K562 (cell line): ENCODE data around the gene ANKS1A. TPM values are rescaled to one million over a fixed set of nuclear protein-coding genes. Genes with fewer than 3 reads are reported as not detected.
A peak's percentile ranks its signal among the peaks of the same experiment; 100 is the strongest.
"Not testable (repeated sequence)": the region's sequence is repeated elsewhere in the genome, so short reads cannot be mapped to it uniquely, and the experiment has no call there.

Source experiments
- ATAC-seq: fragments of 200-7000 bp; cut with Tn5 transposase; 3 replicates; pipeline ENCODE4 v1.9.1; 2020; ENCODE audit warnings: moderate library complexity
- BruUV-seq: library from RNA; stranded (reverse); fragments of 400-500 nt; replicated peaks from 2 replicates; lab custom pipeline; 2021; lab: Mats Ljungman, UMichigan
- CTCF ChIA-PET: fragments of 300-600 bp; formaldehyde crosslinking; extraction: SDS; loops from one replicate; lab custom pipeline; 2021; ENCODE audit warnings: low intra/inter-chr PET ratio; lab: Yijun Ruan, JAX
- POLR2A ChIA-PET: fragments of 300-600, 350-650 bp; sonication (Branson Sonifier 250); formaldehyde crosslinking; extraction: SDS; loops from one replicate; lab custom pipeline; 2021; ENCODE audit warnings: antibody characterized with exemption, inconsistent platforms; lab: Yijun Ruan, JAX
- DNase-seq, 4 experiments: peaks; one replicate each; pipeline versions ENCODE4 v3.0.0 to v3.0.0-alpha.2; 2011 to 2018; ENCODE audit warnings: low spot score in 3 of 4, mixed read lengths in 3 of 4; ENCODE audit errors: extremely low read depth in 1 of 4
- FAIRE-seq: peaks from 2 replicates; lab custom pipeline; 2011; peaks lifted over from hg19 to GRCh38; lab: Jason Lieb, UNC
- H2AFZ ChIP-seq: 2 replicates; pipeline ENCODE4 v1.6.0; 2011; ENCODE audit warnings: low read depth, low read length, control low read depth, inconsistent platforms
- H3K27ac ChIP-seq: fragments of 200-600 bp; 3 replicates; pipeline ENCODE4 v1.8.0; 2011; ENCODE audit warnings: low read depth, mild to moderate bottlenecking, control low read depth, inconsistent platforms, low read length, moderate library complexity, mixed read lengths; ENCODE audit errors: extremely low read depth
- H3K27me3 ChIP-seq, 2 experiments: fragments of 300-600 bp in 1 of 2; 2 replicates in 1 of 2; 3 replicates in 1 of 2; pipeline versions ENCODE4 v1.6.0 to v1.8.0; 2011; ENCODE audit warnings: inconsistent platforms in 2 of 2, low read length in 2 of 2, mild to moderate bottlenecking in 1 of 2, mixed read lengths in 1 of 2, moderate library complexity in 1 of 2; ENCODE audit not compliant: control insufficient read depth in 2 of 2, insufficient read depth in 2 of 2
- H3K36me3 ChIP-seq: fragments of 300-600 bp; 3 replicates; pipeline ENCODE4 v1.8.0; 2011; ENCODE audit warnings: mild to moderate bottlenecking, low read length, inconsistent platforms; ENCODE audit not compliant: control insufficient read depth, insufficient read depth
- H3K4me1 ChIP-seq, 2 experiments: fragments of 200-600 bp in 1 of 2; replicated peaks in 1 of 2; 2 replicates in 1 of 2; 3 replicates in 1 of 2; pipeline versions ENCODE4 v1.5.1 to v1.8.0; 2011; ENCODE audit warnings: inconsistent platforms in 2 of 2, low read length in 2 of 2, mild to moderate bottlenecking in 1 of 2, mixed read lengths in 1 of 2, moderate library complexity in 1 of 2; ENCODE audit not compliant: control insufficient read depth in 2 of 2, insufficient read depth in 2 of 2
- H3K4me2 ChIP-seq: 2 replicates; pipeline ENCODE4 v1.6.1; 2011; ENCODE audit warnings: low read length, control low read depth, inconsistent platforms, mixed read lengths; ENCODE audit not compliant: insufficient read depth
- H3K4me3 ChIP-seq: fragments of 200-600 bp; sonication (generic), shearing (Covaris generic); 2 replicates; pipeline ENCODE4 v1.5.1; 2016; ENCODE audit warnings: control low read depth, inconsistent platforms
- H3K79me2 ChIP-seq: fragments of 200-600 bp; 3 replicates; pipeline ENCODE4 v1.8.0; 2011; ENCODE audit warnings: low read length, inconsistent platforms; ENCODE audit not compliant: control insufficient read depth, insufficient read depth
- H3K9ac ChIP-seq, 2 experiments: 2 replicates each; pipeline versions ENCODE4 v1.6.0 to v1.6.1; 2011; ENCODE audit warnings: low read depth in 2 of 2, low read length in 2 of 2, control low read depth in 1 of 2, inconsistent platforms in 1 of 2, mild to moderate bottlenecking in 1 of 2, mixed read lengths in 1 of 2; ENCODE audit not compliant: insufficient read depth in 1 of 2
- H3K9me1 ChIP-seq: one replicate; pipeline ENCODE4 v1.6.0; 2011; ENCODE audit warnings: inconsistent platforms, mild to moderate bottlenecking, low read length, moderate library complexity; ENCODE audit not compliant: control insufficient read depth, insufficient read depth
- H3K9me3 ChIP-seq: replicated peaks from 2 replicates; pipeline ENCODE4 v1.5.1; 2011; ENCODE audit warnings: low read depth, low read length, inconsistent platforms; ENCODE audit not compliant: control insufficient read depth, insufficient read depth
- H4K20me1 ChIP-seq: replicated peaks from 2 replicates; pipeline ENCODE4 v1.6.1; 2011; ENCODE audit warnings: low read length, inconsistent platforms, mixed read lengths; ENCODE audit not compliant: control insufficient read depth, insufficient read depth
- BCOR ChIP-seq: fragments of 450-650 bp; IDR thresholded peaks from 2 replicates; pipeline ENCODE4 v1.6.1; 2016
- CBX2 ChIP-seq: fragments of 200-600 bp; sonication (generic); IDR thresholded peaks from one replicate; pipeline ENCODE4 v1.6.1; 2012; ENCODE audit warnings: mild to moderate bottlenecking, low read length, inconsistent platforms; ENCODE audit not compliant: insufficient read depth, poor library complexity, severe bottlenecking
- FIP1L1 ChIP-seq: fragments of 200-400 bp; formaldehyde crosslinking; IDR thresholded peaks from 2 replicates; pipeline ENCODE4 v1.6.1; 2018; ENCODE audit warnings: mild to moderate bottlenecking, low read depth, low read length; ENCODE audit not compliant: poor library complexity, severe bottlenecking
- GTF2E2 ChIP-seq: fragments of 200-800 bp; sonication (Bioruptor generic); IDR thresholded peaks from 2 replicates; pipeline ENCODE4 v1.6.1; 2016; ENCODE audit warnings: missing genetic modification characterization, missing compliant biosample characterization
- KDM1A ChIP-seq, 2 experiments: fragments of 450-650 bp; IDR thresholded peaks; 2 replicates each; pipeline ENCODE4 v1.6.1; 2016; ENCODE audit warnings: mild to moderate bottlenecking in 2 of 2
- NFE2L1 ChIP-seq: fragments of 450-650 bp; IDR thresholded peaks from 2 replicates; pipeline ENCODE4 v1.6.1; 2016; ENCODE audit warnings: missing genetic modification characterization, low read depth, mild to moderate bottlenecking, missing compliant biosample characterization, moderate library complexity, borderline replicate concordance
- RBM25 ChIP-seq: fragments of 200-400 bp; formaldehyde crosslinking; IDR thresholded peaks from 2 replicates; pipeline ENCODE4 v1.6.1; 2018; ENCODE audit warnings: low read length, low read depth, moderate library complexity; ENCODE audit not compliant: severe bottlenecking
- RUNX1 ChIP-seq: sonication (generic); IDR thresholded peaks from 2 replicates; pipeline ENCODE4 v1.6.1; 2016; ENCODE audit warnings: antibody characterized with exemption, low read depth
- SMARCA5 ChIP-seq: fragments of 450-650 bp; IDR thresholded peaks from 2 replicates; pipeline ENCODE4 v1.6.1; 2016
- TFAM ChIP-seq: fragments of 250-450 bp; sonication (Bioruptor Pico); conservative IDR thresholded peaks from 2 replicates; pipeline ENCODE4 v1.5.0; 2021; ENCODE audit warnings: mild to moderate bottlenecking, moderate library complexity
- ZKSCAN8 ChIP-seq: fragments of 200-800 bp; sonication (Bioruptor generic); IDR thresholded peaks from 2 replicates; pipeline ENCODE4 v1.6.1; 2016; ENCODE audit warnings: missing genetic modification characterization, missing compliant biosample characterization
- ZNF146 ChIP-seq: IDR thresholded peaks from one replicate; pipeline ENCODE4 v1.6.1; 2018; ENCODE audit warnings: missing compliant biosample characterization; ENCODE audit not compliant: unreplicated experiment
- ZNF3 ChIP-seq: fragments of 250-450 bp; sonication (Bioruptor Pico); IDR thresholded peaks from 2 replicates; pipeline ENCODE4 v1.5.0; 2021; ENCODE audit warnings: mild to moderate bottlenecking, moderate library complexity
- ZNF395 ChIP-seq: fragments of 200-800 bp; sonication (Bioruptor generic); IDR thresholded peaks from 2 replicates; pipeline ENCODE4 v1.6.1; 2017; ENCODE audit warnings: missing genetic modification characterization, missing compliant biosample characterization
- WGBS: fragments of 100-300 bp; shearing (Covaris generic); methylation state at CpG from one replicate; pipeline ENCODE4 v1.1.6; 2016; ENCODE audit warnings: low coverage, mixed read lengths; ENCODE audit not compliant: insufficient coverage; ENCODE audit errors: missing lambda C conversion rate; 5-methylcytosine and 5-hydroxymethylcytosine counted together
- in situ Hi-C: fragments of 300-500 bp; cut with MboI; formaldehyde crosslinking; loops from 4 replicates; pipeline ENCODE4 v1.15.0; 2018; ENCODE audit warnings: inconsistent platforms, mixed read lengths
- intact Hi-C: fragments of 100-400 bp; cut with micrococcal nuclease; formaldehyde crosslinking; loops from 2 replicates; pipeline ENCODE4 v1.14.2; 2022
- polyA plus RNA-seq, 8 experiments: library from polyadenylated mRNA; depleted of rRNA in 4 of 8; stranded (reverse) in 5 of 8; unstranded in 3 of 8; fragments of >200 nt; fragmentation: Nextera tagmentation in 2 of 8; fragmentation: Illumina TruSeq in 1 of 8; extraction: Ambion mirVana in 2 of 8; extraction: Trizol in 1 of 8; gene quantifications; 2 replicates each; pipeline versions ENCODE4 v1.2.1 to v1.2.3, GENCODE V29; 2011 to 2014; ENCODE audit warnings: inconsistent platforms in 1 of 8, missing spikeins in 1 of 8
- total RNA-seq, 7 experiments: library from RNA; depleted of rRNA in 6 of 7; stranded (reverse); fragments of >200 nt in 6 of 7; fragmentation: Illumina TruSeq in 2 of 7; extraction: Trizol in 2 of 7; gene quantifications; 2 replicates each; pipeline versions ENCODE4 v1.2.1 to v1.2.3, GENCODE V29; 2011 to 2021; ENCODE audit warnings: low replicate concordance in 1 of 7

The ANKS1A gene
- total and polyA plus RNA-seq, 9 of the 15 experiments (the other 6 are each of a cell fraction or from before 2014, with no cell fraction given) = 1.1 to 13.8 (median 5.3) TPM

- in situ Hi-C loops, H3K9me1 ChIP-seq: not testable (repeated sequence)
- intact Hi-C loops = loop anchor here (10.0 kb wide), 1 partner anchor 261 kb away; the partner anchor contains the start of gene TCP11
- TF ChIP-seq SMARCA5 = 0 out of 2 replicates have a peak, but pooled peaks have one; percentile 55
- peak; percentile 59; the same call in 1 of the 2 replicates for TF ChIP-seq BCOR
- peak in 1 of 2 experiments; percentile 31; a peak in 1 of 4 replicates for TF ChIP-seq KDM1A (IDR thresholded peaks at IDR 0.05)
- peak; percentile 98 for TF ChIP-seq ZNF146 (CRISPR knock-in tag)
- TF ChIP-seq RBM25 = peak; percentile 73
- TF ChIP-seq, all 486 proteins: peak for 5; not testable (repeated sequence) for 481
- Histone ChIP-seq H3K36me3 (peaks cover 54% of the 10 kb centered on the region), H3K79me2 (peaks cover 54% of the 10 kb centered on the region), H3K4me1 (peaks cover 0 to 10% of the 10 kb centered on the region in 2 experiments; a peak in 1 of 5 replicates)
- BruUV-seq, CTCF ChIA-PET, H3K9ac ChIP-seq, FAIRE-seq, H3K27ac ChIP-seq, H2AFZ ChIP-seq, H3K4me3 ChIP-seq, H3K4me2 ChIP-seq, H3K9me3 ChIP-seq, ATAC-seq, DNase-seq, H3K27me3 ChIP-seq, H4K20me1 ChIP-seq: not testable (repeated sequence)
- 100% methylated on average over 1 of the region's 1 CpG for WGBS
- POLR2A ChIA-PET = interaction anchor here (8.6 kb wide), 1 partner anchor 12 kb away, joined by 108 read pairs; no protein-coding TSS in a partner anchor
Measured at GRCh38 chr6:34884073-34884472, 5.0 kb upstream of the ANKS1A start.

- no peak overlapping the region for H2AFZ ChIP-seq
- peaks cover 0 to 17% of the 10 kb centered on the region in 2 experiments; a peak in 2 of 5 replicates for H3K4me1 ChIP-seq
- no TSS peak for BruUV-seq
- no peak overlapping the region for H3K4me2 ChIP-seq
- TF ChIP-seq ZKSCAN8 (CRISPR knock-in tag) = no peak
- no peak for TF ChIP-seq ZNF395 (CRISPR knock-in tag)
- TF ChIP-seq RUNX1 = no peak
- no peak for TF ChIP-seq GTF2E2
- no peak for TF ChIP-seq NFE2L1 (tag)
- TF ChIP-seq TFAM = no peak
- no peak for TF ChIP-seq FIP1L1
- TF ChIP-seq CBX2 = no peak
- no peak for TF ChIP-seq ZNF3 (CRISPR knock-in tag)
- H3K27me3 ChIP-seq = no peaks in the 10 kb centered on the region
- intact Hi-C loops = loop anchor here (10.0 kb wide), 1 partner anchor 260 kb away; the partner anchor contains the start of gene TCP11
- H3K36me3 ChIP-seq = peaks cover 47% of the 10 kb centered on the region; the same call in 2 of the 3 replicates
- no peak overlapping the region for H3K4me3 ChIP-seq
- peak overlapping the region in 1 of 2 experiments; percentile 8; a peak in 1 of 4 replicates for H3K9ac ChIP-seq
- ChIA-PET POLR2A (interaction anchor here (1.0 to 8.6 kb wide), 3 partner anchors 12 to 183 kb away, joined by 3 to 108 read pairs (median 3); no protein-coding TSS in a partner anchor), CTCF (no interaction called here)
- no peak for FAIRE-seq
- in situ Hi-C loops = no loop called here
- H3K9me3 ChIP-seq = no peaks in the 10 kb centered on the region
- H3K79me2 ChIP-seq = peaks cover 61% of the 10 kb centered on the region
- WGBS = 90% methylated on average over 2 of the region's 2 CpGs
- no peaks in the 10 kb centered on the region for H4K20me1 ChIP-seq
- no peak for ATAC-seq
- DNase-seq = no peak
- no peaks in the 10 kb centered on the region for H3K9me1 ChIP-seq
- no peak overlapping the region for H3K27ac ChIP-seq
Measured at GRCh38 chr6:34884996-34885395, 4.1 kb upstream of the ANKS1A start.
